Smooth muscle cell (in vitro differentiated cells): Measurements from ENCODE around the gene OR5F1. TPM values are rescaled to one million over a fixed set of nuclear protein-coding genes. Genes with fewer than 3 reads are reported as not detected.

Experiments
- DNase-seq: peaks from one replicate; lab custom pipeline; 2025; ENCODE audit not compliant: unreplicated experiment; lab: John Stamatoyannopoulos, UW
- H2AFZ ChIP-seq: fragments of 200-600 bp; sonication (generic); 2 replicates; pipeline ENCODE4 v1.6.0; 2016; ENCODE audit warnings: antibody characterized with exemption, low read depth, mild to moderate bottlenecking
- H3F3A ChIP-seq: fragments of 200-600 bp; sonication (generic); 2 replicates; pipeline ENCODE4 v1.6.0; 2017; ENCODE audit warnings: antibody characterized with exemption, low read depth
- H3K27ac ChIP-seq: fragments of 200-600 bp; sonication (generic); 2 replicates; pipeline ENCODE4 v1.5.1; 2016; ENCODE audit warnings: low read depth, mild to moderate bottlenecking
- H3K27me3 ChIP-seq: fragments of 200-600 bp; sonication (generic); 2 replicates; pipeline ENCODE4 v1.6.1; 2016; ENCODE audit warnings: low read depth, mild to moderate bottlenecking
- H3K36me3 ChIP-seq: fragments of 200-600 bp; sonication (generic); 2 replicates; pipeline ENCODE4 v1.5.1; 2016; ENCODE audit warnings: low read depth
- H3K4me1 ChIP-seq: fragments of 200-600 bp; sonication (generic); 2 replicates; pipeline ENCODE4 v1.5.1; 2016; ENCODE audit warnings: low read depth
- H3K4me2 ChIP-seq: fragments of 200-600 bp; sonication (generic); 2 replicates; pipeline ENCODE4 v1.6.0; 2016; ENCODE audit warnings: mild to moderate bottlenecking
- H3K4me3 ChIP-seq: fragments of 200-600 bp; sonication (generic); 2 replicates; pipeline ENCODE4 v1.5.1; 2016; ENCODE audit warnings: mild to moderate bottlenecking
- H3K79me2 ChIP-seq: fragments of 200-600 bp; sonication (generic); 2 replicates; pipeline ENCODE4 v1.6.0; 2016; ENCODE audit warnings: low read depth, mild to moderate bottlenecking
- H3K9ac ChIP-seq: fragments of 200-600 bp; sonication (generic); 2 replicates; pipeline ENCODE4 v1.6.0; 2016; ENCODE audit warnings: low read depth
- H3K9me3 ChIP-seq: fragments of 200-600 bp; sonication (generic); replicated peaks from 2 replicates; pipeline ENCODE4 v1.5.1; 2016; ENCODE audit warnings: low read depth
- H4K20me1 ChIP-seq: fragments of 200-600 bp; sonication (generic); 2 replicates; pipeline ENCODE4 v1.6.0; 2016; ENCODE audit warnings: low read depth
- WGBS: methylation state at CpG from one replicate; pipeline ENCODE4 v1.1.7; 2016; ENCODE audit warnings: low lambda C conversion rate; 5-methylcytosine and 5-hydroxymethylcytosine counted together
- polyA plus RNA-seq: library from polyadenylated mRNA; unstranded; fragments of >200 nt; fragmentation: Nextera tagmentation; extraction: Ambion mirVana; gene quantifications from 2 replicates; pipeline ENCODE4 v1.2.1, GENCODE V29; 2016
- total RNA-seq: library from RNA; depleted of rRNA; stranded (reverse); fragments of >200 nt; gene quantifications from 2 replicates; pipeline ENCODE4 v1.2.3, GENCODE V29; 2014
- TF ChIP-seq, protein P1 (sequence below): fragments of 200-600 bp; sonication (generic); IDR thresholded peaks from 2 replicates; pipeline ENCODE4 v1.5.1; 2017; ENCODE audit warnings: borderline replicate concordance, mild to moderate bottlenecking, antibody characterized with exemption; ENCODE audit not compliant: insufficient read depth, poor library complexity, severe bottlenecking

Gene OR5F1
- total and polyA plus RNA-seq, 2 experiments from 2014 or later: not detected

DNA sequence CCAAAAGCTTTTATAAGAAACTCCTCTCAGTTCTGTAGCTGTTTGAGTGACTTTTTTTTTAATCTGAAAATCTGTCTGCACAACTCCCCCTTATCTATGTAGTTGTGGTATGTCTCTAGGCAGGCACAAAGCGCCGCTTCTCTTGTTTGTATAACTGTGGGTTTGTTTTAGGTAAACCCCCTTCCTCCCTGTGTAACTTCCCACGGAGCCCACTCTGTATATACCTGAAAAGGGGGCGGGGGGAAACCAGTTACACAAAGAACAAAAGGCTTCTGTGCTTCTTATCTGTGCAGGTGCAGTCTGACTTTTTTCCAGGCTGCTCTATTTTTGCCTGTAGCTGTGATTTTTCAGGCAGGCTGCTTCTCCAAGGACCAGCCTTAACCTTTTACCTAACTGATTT is 37.9 kb downstream of the OR5F1 start:
- no peaks in the 10 kb centered on the region for H3F3A ChIP-seq
- no peak overlapping the region for H3K9ac ChIP-seq
- TF ChIP-seq, protein P1, sequence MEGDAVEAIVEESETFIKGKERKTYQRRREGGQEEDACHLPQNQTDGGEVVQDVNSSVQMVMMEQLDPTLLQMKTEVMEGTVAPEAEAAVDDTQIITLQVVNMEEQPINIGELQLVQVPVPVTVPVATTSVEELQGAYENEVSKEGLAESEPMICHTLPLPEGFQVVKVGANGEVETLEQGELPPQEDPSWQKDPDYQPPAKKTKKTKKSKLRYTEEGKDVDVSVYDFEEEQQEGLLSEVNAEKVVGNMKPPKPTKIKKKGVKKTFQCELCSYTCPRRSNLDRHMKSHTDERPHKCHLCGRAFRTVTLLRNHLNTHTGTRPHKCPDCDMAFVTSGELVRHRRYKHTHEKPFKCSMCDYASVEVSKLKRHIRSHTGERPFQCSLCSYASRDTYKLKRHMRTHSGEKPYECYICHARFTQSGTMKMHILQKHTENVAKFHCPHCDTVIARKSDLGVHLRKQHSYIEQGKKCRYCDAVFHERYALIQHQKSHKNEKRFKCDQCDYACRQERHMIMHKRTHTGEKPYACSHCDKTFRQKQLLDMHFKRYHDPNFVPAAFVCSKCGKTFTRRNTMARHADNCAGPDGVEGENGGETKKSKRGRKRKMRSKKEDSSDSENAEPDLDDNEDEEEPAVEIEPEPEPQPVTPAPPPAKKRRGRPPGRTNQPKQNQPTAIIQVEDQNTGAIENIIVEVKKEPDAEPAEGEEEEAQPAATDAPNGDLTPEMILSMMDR: no peak
- 51% methylated on average over 4 of the region's 4 CpGs for WGBS
- no peak overlapping the region for H3K4me3 ChIP-seq
- no peaks in the 10 kb centered on the region for H3K4me1 ChIP-seq
- H3K27me3 ChIP-seq: no peaks in the 10 kb centered on the region
- H3K79me2 ChIP-seq: no peaks in the 10 kb centered on the region
- H3K27ac ChIP-seq: no peak overlapping the region
- H3K4me2 ChIP-seq: no peak overlapping the region
- DNase-seq: no peak
- no peaks in the 10 kb centered on the region for H4K20me1 ChIP-seq
- no peaks in the 10 kb centered on the region for H3K36me3 ChIP-seq
- H2AFZ ChIP-seq: no peak overlapping the region
- no peaks in the 10 kb centered on the region for H3K9me3 ChIP-seq

DNA sequence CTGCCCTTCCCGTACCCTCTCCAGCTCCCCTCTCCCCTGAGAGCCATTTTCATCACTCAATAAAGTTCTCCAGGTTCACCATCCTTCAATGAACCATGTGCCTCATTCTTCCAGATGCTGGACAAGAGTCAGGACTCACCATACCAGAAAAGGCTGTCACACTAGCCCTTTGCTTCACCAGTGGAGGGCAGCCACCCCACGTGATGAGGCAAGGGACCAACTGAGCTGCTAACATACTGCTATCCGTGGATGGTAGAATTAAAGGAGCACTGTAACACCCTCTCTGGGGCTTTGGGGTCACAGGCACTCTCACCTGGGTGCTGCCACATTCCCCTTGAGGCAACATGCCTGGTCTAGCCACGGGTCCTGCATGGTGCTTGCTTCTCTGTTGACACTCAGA is 45.1 kb downstream of the OR5F1 start:
- Histone ChIP-seq H4K20me1 (no peaks in the 10 kb centered on the region), H3K27ac (no peak overlapping the region), H3K9me3 (no peaks in the 10 kb centered on the region), H3K27me3 (no peaks in the 10 kb centered on the region), H3K79me2 (no peaks in the 10 kb centered on the region), H3K36me3 (no peaks in the 10 kb centered on the region), H3K4me3 (no peak overlapping the region), H3K4me2 (no peak overlapping the region), H3F3A (no peaks in the 10 kb centered on the region), H2AFZ (no peak overlapping the region), H3K9ac (no peak overlapping the region), H3K4me1 (no peaks in the 10 kb centered on the region)
- DNase-seq: no peak
- WGBS: 82% methylated on average over 4 of the region's 4 CpGs
- TF ChIP-seq, protein P1: no peak

Other genes starting within 250 kb of the OR5F1 start
- not detected in 2 replicates for gene OR5D13, start 221.2 kb downstream of the OR5F1 start, total RNA-seq
- gene OR5D13, start 221.2 kb downstream of the OR5F1 start, polyA plus RNA-seq: not detected in 2 replicates
- not detected in 2 replicates for gene OR5D14, start 199.1 kb downstream of the OR5F1 start, total RNA-seq
- not detected in 2 replicates for gene OR5D14, start 199.1 kb downstream of the OR5F1 start, polyA plus RNA-seq
- not detected in 2 replicates for gene OR5L1, start 183.3 kb downstream of the OR5F1 start, total RNA-seq
- not detected in 2 replicates for gene OR5L1, start 183.3 kb downstream of the OR5F1 start, polyA plus RNA-seq
- gene OR5D18, start 175.0 kb downstream of the OR5F1 start, total RNA-seq: not detected in 2 replicates
- not detected in 2 replicates for gene OR5D18, start 175.0 kb downstream of the OR5F1 start, polyA plus RNA-seq
- not detected in 2 replicates for gene OR5L2, start 167.4 kb downstream of the OR5F1 start, total RNA-seq
- gene OR5L2, start 167.4 kb downstream of the OR5F1 start, polyA plus RNA-seq: not detected in 2 replicates
- not detected in 2 replicates for gene OR5D16, start 155.9 kb downstream of the OR5F1 start, total RNA-seq
- gene OR5D16, start 155.9 kb downstream of the OR5F1 start, polyA plus RNA-seq: not detected in 2 replicates
- not detected in 2 replicates for gene TRIM51, start 111.3 kb downstream of the OR5F1 start, total RNA-seq
- not detected in 2 replicates for gene TRIM51, start 111.3 kb downstream of the OR5F1 start, polyA plus RNA-seq
- not detected in 2 replicates for gene OR5W2, start 80.0 kb downstream of the OR5F1 start, total RNA-seq
- not detected in 2 replicates for gene OR5W2, start 80.0 kb downstream of the OR5F1 start, polyA plus RNA-seq
- gene OR5I1, start 58.2 kb downstream of the OR5F1 start, total RNA-seq: not detected in 2 replicates
- gene OR5I1, start 58.2 kb downstream of the OR5F1 start, polyA plus RNA-seq: not detected in 2 replicates
- gene OR10AG1, start 24.7 kb downstream of the OR5F1 start, total RNA-seq: not detected in 2 replicates
- not detected in 2 replicates for gene OR10AG1, start 24.7 kb downstream of the OR5F1 start, polyA plus RNA-seq
- gene OR5AS1, start 33.0 kb upstream of the OR5F1 start, total RNA-seq: not detected in 2 replicates
- not detected in 2 replicates for gene OR5AS1, start 33.0 kb upstream of the OR5F1 start, polyA plus RNA-seq
- gene OR8I2, start 98.7 kb upstream of the OR5F1 start, total RNA-seq: not detected in 2 replicates
- not detected in 2 replicates for gene OR8I2, start 98.7 kb upstream of the OR5F1 start, polyA plus RNA-seq
- not detected in 2 replicates for gene OR8H2, start 109.1 kb upstream of the OR5F1 start, total RNA-seq
- not detected in 2 replicates for gene OR8H2, start 109.1 kb upstream of the OR5F1 start, polyA plus RNA-seq
- gene OR8H3, start 127.7 kb upstream of the OR5F1 start, total RNA-seq: not detected in 2 replicates
- not detected in 2 replicates for gene OR8H3, start 127.7 kb upstream of the OR5F1 start, polyA plus RNA-seq
- not detected in 2 replicates for gene OR8J3, start 145.6 kb upstream of the OR5F1 start, total RNA-seq
- not detected in 2 replicates for gene OR8J3, start 145.6 kb upstream of the OR5F1 start, polyA plus RNA-seq
- gene OR8K5, start 165.7 kb upstream of the OR5F1 start, total RNA-seq: not detected in 2 replicates
- not detected in 2 replicates for gene OR8K5, start 165.7 kb upstream of the OR5F1 start, polyA plus RNA-seq
- not detected in 2 replicates for gene OR5J2, start 182.0 kb upstream of the OR5F1 start, total RNA-seq
- gene OR5J2, start 182.0 kb upstream of the OR5F1 start, polyA plus RNA-seq: not detected in 2 replicates
- not detected in 2 replicates for gene OR5T2, start 239.6 kb upstream of the OR5F1 start, total RNA-seq
- not detected in 2 replicates for gene OR5T2, start 239.6 kb upstream of the OR5F1 start, polyA plus RNA-seq